GM21367 (cell line): ENCODE measurements around the gene PRSS27.

Experiments used
- ATAC-seq: cut with Tn5 transposase; IDR thresholded peaks from one replicate; pipeline ENCODE4 v1.9.1; 2021; ENCODE audit not compliant: unreplicated experiment

PRSS27 gene

DNA sequence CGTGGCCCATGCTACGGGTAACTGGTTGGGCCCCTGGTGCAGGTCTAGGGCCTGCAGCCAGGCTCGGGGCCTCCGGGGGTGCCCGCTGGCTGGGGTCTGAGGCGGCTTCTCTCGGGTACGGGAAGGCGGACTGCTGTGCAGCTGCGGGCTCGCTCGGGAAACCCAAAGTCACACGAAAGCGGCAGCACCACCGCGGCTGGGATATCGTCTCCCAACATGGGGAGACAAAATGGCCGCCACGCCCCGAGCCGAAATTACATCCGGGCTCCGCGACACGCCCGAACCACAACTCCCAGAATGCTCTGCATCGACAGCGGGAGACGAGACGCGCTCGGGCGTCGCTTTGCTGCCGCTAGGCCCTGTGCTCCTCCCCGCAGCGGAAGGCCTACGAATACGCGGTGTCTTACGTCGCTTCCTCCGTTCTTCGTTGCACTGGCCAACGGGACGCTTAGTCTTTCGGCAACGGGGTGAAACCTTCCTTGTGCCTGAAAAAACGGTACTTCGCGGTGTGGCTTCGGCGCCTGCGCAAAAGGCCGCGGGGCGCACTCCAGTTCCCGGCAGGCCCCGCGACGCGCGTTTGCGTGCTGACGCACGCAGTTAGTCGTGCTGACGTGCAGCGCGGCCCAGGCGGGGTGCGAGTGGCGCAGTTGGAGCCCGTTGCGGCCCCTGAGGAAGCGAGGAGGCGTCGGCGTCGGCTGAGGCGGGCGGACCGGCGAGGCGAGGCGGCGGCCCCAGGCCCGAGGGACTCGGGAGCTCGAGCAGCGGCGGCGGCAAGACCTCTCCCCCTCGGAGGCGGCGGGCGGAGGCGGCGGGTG, 32.2 kb upstream of the PRSS27 start, which contains the start of gene SRRM2:
Gene SRRM2 (plus strand): TSS at position 604 of the 815 bp plus-strand sequence. CDS start 3,727 bp downstream, outside the sequence.
- ATAC-seq, result peak; percentile 60

GRCh38 chr16:2751577-2752034, 31.6 kb upstream of the PRSS27 start:
- ATAC-seq, result peak; percentile 17

DNA sequence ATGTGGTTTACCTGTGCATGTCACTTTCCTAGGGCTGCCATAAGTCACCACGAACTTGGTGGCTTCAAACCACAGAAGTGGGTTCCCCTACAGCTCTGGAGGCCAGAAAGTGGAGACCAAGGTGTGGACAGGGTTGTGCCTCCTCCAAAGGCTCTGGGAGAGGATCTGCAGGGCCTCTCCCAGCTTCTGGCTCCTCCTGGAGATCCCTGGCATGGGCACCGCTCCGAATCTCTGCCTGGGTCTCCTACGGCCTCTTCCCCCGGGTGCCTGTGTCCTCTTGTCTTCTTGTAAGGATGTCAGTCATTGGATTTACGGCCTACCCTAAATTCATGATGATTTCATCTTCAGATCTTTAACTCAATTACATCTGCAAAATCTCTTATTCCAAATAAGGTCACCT, 29.9 kb upstream of the PRSS27 start:
- ATAC-seq, result no peak

GRCh38 chr16:2749476-2749875, 29.5 kb upstream of the PRSS27 start:
- ATAC-seq, result no peak

- no peak for ATAC-seq
Measured at GRCh38 chr16:2748757-2749455, 28.9 kb upstream of the PRSS27 start.

DNA sequence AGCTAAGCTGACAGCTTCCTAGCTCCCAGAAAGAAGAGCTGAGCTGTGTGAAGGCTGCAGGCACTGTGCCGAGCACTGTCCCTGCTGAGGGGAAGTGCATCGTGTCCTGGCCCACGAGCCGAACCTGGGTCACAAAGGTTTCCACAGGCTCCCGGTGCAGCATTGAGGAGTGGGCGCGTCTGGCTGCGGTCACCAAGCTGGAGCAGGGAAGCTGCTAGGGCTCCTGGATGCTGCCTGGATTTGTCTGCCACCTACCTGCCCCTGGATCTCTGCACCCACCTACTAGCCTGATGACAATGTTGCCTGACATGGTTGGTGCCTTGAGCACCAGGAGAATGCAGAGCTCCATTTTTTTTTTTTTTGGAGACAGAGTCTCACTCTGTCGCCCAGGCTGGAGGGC, 25.9 kb upstream of the PRSS27 start:
- no peak for ATAC-seq

GRCh38 chr16:2745116-2745890, 25.3 kb upstream of the PRSS27 start:
- no peak for ATAC-seq

GRCh38 chr16:2744711-2745110, 24.7 kb upstream of the PRSS27 start:
- no peak for ATAC-seq

DNA sequence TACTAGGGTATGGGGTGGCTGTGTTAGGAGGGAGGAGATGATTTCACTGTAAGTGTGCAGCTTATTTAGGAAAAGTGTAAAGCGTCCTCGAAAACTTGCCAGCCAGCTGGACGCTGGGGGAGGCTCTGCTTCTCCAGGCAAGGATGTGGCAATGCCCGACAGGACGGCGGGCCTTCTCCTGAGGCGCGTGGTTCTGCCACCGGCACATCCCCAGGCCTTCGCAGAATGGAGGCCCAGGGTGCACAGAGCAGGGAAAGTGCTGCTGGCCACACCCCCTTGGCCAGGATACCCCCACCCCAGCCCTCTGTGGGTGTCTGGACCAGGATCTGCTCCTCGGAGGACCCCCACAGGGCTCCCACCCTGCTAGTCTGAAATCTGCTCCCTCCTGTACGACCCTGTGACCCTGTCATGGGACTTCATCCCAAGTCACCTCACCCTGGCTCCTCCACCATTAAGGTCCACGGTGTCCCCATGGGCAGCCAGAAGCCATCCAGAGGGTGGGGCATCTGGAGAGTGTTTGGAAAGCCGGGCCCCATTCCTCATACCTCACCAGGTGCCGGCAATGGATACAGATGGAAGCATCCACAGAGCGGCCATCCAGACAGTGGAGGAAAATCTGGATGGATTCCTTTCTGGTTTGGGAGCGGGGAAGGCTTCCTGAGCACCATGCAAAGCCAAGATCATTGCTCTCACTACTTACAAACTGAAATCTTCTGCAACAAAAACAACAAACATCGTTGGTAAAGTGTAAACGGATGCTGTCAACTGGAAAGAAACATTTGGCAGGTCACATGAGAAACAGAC, 23.2 kb upstream of the PRSS27 start:
- ATAC-seq, result no peak

- ATAC-seq, result no peak
Measured at GRCh38 chr16:2742323-2743006, 22.4 kb upstream of the PRSS27 start.

DNA sequence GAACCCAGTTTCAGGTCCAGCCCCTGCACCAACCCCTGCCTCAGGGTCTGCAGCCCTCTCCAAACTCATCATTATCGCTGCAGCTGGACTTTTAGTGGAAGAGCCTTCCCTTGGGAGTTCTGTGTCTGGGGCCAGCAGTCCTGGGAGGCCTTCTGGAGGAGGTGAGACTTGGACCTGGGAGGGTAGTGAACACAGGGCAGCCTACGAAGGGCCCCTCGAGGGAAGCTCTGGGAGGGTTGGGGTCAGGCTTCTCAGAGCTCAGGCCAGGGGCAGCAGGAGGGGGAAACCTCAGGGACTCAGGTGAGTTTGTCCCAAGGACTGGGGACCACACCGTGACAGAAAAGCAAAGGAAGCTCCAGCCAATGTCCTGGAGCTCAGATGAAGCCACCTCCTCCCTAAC, 21.1 kb upstream of the PRSS27 start:
- no peak for ATAC-seq

GRCh38 chr16:2740476-2740875, 20.5 kb upstream of the PRSS27 start:
- no peak for ATAC-seq

DNA sequence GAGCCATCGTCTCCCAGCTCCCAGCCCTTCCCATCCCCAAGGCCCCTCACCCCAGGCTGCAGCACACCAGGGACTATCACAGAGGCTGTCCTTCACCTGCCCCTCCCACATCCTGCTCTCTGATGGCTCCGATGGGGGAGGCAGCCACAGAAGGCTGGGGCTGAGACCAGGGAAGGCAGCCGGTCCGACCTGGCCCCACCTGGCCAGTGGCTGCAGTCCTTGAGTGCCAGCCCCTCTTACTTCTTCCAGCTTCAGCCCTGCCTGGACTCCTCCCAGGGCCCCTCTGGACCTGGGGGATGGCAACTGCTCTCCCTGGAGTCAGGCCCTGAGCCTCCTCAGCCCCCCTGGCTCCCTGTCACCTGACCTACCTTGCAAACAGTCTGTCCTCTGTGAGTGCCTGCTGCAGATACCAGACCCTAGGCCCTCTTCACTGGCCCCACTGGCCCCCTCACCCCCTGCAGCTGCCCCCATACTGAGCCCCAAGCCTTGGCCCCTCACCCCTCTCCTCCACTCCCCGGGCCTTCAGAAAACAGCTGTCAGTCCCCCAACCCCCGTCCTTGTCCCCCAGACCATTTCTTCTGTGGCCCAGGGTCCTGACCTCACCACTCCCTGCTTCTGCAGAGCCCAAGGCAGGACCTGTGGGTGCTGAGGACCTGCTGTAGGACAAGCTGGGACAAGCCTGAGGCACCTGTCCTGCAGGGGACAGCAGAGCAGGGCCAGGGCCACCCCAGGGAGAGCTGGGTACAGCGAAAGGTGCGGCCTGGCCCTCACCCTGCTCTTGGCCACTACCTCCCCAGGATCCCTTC, 19.8 kb upstream of the PRSS27 start:
- ATAC-seq, result no peak

DNA sequence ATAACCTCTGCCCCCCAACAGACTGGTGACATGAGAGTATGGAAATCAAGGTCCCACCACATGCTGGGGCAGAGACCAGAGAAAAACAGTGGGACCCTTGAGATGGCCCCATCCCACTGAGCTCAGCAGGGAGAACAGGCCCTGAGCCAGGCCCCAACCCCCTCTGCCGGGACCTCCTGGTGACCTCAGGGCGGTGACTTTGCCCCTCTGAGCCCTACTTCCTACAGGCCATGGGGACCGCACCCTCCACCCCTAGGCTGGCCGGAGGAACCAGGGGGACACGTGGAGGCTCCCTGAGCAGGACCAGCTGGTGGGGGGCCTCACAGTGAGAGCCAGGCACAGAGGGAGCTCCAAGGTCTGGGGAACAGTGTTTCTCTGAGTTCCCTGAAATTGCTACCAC, 18.6 kb upstream of the PRSS27 start:
- no peak for ATAC-seq

DNA sequence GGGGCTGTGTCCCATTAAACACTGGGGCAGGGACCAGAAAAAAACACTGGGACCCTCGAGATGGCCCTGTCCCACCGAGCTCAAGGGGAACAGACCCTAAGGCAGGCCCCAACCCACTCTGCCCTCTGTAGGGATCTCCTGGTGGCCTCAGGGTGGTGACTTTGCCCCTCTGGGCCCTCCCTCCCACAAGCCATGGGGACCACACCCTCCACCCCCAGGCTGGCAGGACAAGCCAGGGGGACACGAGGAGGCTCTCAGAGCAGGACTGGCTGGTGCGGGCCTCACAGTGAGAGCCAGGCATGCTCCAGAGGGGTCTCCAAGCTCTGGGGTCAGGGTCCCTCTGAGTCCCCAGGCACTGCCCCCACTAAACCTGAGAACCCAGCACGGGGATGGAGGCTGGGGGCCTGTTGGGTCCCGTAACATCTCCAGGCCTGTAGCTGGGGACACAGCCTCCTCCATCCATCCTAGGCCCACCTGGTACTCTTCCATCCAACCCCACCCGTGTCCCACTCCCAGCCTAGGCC, 17.9 kb upstream of the PRSS27 start:
- no peak for ATAC-seq

DNA sequence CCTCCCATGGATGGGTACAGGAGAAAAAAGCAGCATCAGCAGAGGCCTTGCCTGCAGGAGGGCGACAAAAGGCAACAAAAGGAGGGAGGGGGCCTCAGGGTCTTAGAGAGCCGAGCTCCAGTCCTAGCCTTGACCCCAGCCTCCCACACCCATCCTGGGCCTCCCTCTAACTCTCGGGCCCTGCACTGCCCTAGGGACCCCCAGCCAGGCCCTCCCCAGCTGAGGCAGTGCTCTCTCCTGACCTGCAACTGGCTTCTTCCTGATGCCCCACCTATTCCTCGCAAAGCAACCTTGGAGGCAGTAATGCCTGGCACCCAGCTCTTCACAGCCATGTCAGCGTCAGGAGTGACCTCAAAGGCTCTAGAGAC, 17.2 kb upstream of the PRSS27 start:
- no peak for ATAC-seq

DNA sequence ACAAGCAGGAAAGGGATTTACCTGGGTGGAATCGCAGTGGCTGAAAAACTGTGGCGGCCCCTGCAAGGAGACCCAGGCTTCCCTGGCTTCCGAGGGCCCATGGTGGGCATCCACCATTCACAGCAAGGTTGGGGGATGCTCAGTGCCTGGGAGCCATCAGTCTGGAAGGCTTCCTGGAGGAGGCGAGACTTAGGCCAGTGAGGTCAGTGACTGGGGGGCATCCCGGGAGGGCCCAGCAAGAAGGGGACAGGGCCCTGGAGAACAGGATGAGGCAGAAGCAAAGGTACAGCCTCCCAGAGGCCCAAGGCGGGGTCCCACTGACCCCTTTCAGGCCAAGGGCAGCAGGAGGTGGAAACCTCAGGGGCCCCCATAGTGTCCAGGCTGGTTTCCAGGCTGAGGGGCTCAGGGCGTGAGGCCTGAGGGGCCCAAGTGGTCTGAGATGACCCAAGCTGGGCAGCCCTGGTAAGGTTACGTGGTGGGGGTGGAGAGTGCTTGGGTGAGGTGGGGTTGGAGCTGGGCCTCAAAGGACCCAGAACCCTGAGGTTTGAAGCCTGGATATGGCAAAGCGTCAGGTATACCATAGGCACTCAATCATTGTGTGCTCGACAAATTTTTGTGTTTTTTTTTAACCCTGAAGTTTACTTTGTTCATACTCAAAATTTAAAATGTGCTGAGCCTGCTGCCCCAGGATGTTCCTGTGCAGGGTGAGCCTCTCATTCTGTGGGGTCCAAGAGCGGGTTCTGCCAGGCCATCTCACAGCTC, 16.6 kb upstream of the PRSS27 start:
- ATAC-seq, result no peak

DNA sequence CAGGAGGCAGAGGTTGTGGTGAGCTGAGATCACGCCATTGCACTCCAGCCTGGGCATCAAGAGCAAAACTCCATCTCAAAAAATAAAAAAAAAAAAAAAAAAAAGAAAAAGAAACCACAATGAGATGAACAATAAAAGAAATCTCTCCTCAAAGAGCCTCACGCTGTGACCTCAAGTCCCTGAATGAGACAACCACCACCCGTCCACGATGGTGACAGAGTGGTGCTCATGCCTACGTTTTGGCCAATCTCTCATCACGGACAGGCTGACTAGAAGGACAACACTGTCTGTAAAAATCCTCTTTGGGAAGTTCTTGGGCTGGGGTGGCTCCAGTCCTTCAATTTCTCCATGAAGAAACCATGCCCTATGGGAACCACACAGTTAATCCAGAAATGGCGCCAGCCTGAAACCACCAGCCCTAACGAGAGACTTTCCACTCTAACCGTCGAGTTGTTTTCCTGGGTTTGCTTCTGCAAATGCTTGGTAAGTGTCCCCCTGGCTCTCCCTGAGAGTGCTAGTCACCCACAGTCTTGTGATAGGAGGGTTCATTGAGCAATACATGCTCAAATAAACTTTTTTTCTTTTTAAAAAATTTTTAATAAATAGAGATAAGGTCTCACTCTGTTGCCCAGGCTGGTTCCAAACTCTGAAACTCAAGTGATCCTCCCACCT, 15.0 kb upstream of the PRSS27 start:
- ATAC-seq, result no peak
